GM12872 (cell line): ENCODE results near the gene JAKMIP1.

Experiments
- TF ChIP-seq, protein P1 (sequence below): IDR thresholded peaks from 3 replicates; pipeline ENCODE4 v1.5.1; 2011; ENCODE audit warnings: low read depth, mild to moderate bottlenecking, low read length, moderate library complexity; ENCODE audit not compliant: insufficient read depth

Gene JAKMIP1

DNA sequence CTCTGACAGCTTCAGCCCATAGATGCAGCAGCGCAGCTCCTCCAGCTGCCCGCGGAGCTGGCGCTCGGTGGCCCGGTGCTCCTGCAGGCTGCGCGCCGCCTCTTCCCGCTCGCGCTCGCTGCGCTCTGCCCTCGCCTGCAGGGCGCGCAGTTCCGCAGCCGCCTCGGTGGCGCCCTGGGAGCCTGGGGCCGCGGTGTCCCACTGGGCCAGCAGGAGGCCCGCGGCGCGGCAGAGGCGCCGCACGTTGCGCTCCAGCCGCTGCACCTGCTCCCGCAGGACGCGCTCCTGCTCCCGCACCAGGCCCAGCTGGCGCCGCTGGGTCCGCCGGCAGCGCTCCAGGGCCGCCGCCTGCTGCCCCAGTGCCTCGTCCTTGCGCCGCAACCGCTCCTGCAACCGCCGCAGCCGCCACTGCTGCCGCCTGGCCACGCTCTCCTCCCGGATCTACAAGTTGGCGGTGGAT, 192.2 kb downstream of the JAKMIP1 start:
- TF ChIP-seq, protein P1, sequence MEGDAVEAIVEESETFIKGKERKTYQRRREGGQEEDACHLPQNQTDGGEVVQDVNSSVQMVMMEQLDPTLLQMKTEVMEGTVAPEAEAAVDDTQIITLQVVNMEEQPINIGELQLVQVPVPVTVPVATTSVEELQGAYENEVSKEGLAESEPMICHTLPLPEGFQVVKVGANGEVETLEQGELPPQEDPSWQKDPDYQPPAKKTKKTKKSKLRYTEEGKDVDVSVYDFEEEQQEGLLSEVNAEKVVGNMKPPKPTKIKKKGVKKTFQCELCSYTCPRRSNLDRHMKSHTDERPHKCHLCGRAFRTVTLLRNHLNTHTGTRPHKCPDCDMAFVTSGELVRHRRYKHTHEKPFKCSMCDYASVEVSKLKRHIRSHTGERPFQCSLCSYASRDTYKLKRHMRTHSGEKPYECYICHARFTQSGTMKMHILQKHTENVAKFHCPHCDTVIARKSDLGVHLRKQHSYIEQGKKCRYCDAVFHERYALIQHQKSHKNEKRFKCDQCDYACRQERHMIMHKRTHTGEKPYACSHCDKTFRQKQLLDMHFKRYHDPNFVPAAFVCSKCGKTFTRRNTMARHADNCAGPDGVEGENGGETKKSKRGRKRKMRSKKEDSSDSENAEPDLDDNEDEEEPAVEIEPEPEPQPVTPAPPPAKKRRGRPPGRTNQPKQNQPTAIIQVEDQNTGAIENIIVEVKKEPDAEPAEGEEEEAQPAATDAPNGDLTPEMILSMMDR = no peak

DNA sequence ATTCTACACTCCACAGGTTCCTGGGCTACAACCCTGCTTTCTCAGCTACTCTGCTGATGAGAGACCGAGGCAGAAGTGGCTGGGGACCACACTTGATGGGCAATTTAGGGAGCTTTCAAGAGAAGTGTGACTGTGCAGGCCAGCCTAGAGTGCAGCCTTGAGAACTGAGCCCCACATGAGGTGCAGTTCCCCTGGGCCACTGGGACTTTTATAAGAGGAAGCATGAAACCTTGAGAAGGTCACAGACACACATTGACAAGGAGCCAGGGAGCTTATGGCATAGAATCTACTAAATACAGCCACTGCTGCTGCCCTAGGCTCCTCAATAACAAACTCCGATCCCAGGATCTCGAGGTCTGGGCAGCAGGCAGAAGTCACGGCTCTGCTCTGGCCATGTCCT, 195.2 kb downstream of the JAKMIP1 start:
- TF ChIP-seq, protein P1 = no peak

DNA sequence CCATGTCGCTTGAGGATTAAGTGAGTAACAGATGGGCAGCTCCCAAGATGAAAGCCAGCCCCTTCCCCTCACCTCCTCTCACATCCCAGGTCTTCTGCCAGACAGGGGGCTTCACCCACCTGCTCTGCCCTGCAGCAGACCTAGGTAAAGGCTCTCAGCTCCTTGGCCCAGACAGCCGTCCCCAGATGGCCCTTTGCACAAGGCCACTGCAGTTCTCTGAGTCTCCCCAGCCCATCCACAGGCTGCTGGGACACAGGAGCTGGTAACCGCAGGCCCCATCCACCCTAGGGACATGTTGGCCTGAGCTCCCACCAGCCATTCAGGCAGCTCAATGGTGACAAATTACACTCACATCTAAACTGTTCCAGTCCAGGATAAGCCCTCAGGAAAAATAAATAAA, 197.4 kb downstream of the JAKMIP1 start:
- TF ChIP-seq, protein P1 = no peak

DNA sequence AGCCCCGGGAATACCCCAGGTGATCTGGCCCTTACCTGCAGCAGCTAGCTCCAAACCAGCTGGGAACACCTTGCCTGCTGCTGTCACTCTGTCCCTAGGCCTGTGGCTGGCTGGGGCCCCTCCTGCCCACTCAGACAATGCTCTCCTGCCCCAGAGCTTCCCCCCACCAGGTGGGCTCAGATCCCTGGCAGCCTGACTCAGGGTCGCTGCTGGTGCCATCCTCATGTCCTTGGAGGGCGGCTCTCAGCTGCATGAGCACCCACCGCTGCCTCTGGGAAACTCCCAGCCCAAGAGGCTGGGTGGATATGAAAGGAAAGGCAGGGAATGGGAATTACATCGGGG, 197.9 kb downstream of the JAKMIP1 start:
- TF ChIP-seq, protein P1 = no peak

DNA sequence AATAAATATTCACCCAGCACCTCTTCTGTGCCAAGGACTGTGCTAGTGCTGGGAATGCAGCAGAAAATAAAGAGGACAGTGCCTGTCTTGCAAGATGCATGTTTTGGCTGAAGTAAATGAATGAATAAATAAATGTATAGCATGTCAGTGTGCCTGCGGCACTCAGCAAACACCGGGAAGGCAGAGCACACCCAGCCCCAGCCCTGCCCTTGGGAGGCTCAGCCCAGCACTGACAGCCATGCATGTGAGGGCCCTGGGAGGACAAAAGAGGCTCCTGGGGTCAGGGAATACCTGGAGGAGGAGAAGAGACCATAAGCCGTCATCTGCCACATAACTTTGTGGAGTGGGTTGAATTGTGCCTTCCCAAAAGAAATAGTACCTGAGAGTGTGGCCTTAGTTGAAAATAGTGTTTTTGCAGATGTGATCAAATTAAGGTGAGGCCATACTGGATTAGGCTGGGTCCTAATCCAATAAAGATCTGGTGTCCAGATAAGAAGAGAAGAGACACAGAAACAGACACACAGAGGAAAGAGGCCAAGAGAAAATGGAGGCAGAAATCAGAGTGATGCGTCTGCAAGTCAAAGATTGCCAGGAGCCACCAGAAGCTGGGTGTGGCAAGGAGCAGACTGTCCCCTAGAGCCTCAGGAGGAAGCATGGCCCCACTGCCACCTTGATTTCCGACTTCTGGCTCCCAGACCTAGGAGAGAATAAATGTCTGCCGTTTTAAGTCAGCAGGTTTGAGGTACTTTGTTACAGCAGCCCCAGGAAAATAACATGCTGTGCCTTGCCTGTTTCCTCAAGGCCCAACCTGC, 198.5 kb downstream of the JAKMIP1 start:
- TF ChIP-seq, protein P1 = no peak

DNA sequence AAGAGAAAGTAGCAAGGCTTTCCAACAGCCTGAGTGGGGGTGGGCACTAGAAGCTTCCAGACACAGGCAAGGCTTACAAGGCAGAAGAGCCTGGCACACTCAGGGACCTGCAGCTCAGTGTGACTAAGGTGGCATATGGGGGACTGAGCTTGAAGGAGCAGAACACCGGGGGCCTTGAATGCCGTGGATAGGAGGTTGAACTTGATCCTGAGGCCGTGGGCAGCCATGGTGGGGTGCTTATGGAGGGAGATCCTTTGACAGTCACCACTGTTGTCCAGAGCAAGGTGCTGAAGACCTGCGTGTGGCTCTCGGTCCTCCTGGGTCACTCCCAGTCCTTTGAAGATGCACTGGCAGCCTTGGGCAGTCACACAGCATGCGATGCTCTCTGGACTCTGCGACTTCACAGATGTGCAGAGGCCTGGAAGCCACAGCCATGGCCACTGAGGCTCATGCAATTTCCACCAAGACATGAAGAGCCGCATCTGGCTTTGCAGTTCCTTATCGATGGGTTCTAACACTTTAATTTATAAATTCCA, 200.5 kb downstream of the JAKMIP1 start:
- TF ChIP-seq, protein P1 = no peak

DNA sequence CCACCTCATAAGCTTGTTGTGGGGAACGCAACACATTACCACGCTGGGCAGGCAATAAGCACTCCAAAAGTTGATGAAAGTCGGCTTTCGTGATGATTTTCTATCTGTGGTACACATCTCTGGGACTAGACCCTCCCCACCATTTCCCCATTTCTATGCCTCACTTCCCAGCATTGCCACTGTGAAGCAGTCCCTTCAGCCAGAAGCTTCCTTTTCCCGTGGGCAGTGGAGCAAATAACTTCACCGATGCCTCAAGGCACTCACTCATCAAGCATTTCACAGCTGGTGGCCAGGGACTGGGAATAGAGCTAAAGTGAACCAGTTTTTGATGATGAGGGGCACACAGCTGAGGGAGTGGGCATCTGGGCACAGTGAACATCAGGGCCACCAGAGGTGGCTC, 201.0 kb downstream of the JAKMIP1 start:
- TF ChIP-seq, protein P1 = no peak
